GM21717 (cell line): ENCODE data around the gene ZNF428.
A peak's percentile ranks its signal among the peaks of the same experiment; 100 is the strongest.
"Not testable (repeated sequence)": the region's sequence is repeated elsewhere in the genome, so short reads cannot be mapped to it uniquely, and the experiment has no call there.

Source experiments
- ATAC-seq: cut with Tn5 transposase; IDR thresholded peaks from one replicate; pipeline ENCODE4 v1.9.1; 2021; ENCODE audit warnings: mild to moderate bottlenecking, moderate library complexity; ENCODE audit not compliant: unreplicated experiment

ZNF428 gene

DNA sequence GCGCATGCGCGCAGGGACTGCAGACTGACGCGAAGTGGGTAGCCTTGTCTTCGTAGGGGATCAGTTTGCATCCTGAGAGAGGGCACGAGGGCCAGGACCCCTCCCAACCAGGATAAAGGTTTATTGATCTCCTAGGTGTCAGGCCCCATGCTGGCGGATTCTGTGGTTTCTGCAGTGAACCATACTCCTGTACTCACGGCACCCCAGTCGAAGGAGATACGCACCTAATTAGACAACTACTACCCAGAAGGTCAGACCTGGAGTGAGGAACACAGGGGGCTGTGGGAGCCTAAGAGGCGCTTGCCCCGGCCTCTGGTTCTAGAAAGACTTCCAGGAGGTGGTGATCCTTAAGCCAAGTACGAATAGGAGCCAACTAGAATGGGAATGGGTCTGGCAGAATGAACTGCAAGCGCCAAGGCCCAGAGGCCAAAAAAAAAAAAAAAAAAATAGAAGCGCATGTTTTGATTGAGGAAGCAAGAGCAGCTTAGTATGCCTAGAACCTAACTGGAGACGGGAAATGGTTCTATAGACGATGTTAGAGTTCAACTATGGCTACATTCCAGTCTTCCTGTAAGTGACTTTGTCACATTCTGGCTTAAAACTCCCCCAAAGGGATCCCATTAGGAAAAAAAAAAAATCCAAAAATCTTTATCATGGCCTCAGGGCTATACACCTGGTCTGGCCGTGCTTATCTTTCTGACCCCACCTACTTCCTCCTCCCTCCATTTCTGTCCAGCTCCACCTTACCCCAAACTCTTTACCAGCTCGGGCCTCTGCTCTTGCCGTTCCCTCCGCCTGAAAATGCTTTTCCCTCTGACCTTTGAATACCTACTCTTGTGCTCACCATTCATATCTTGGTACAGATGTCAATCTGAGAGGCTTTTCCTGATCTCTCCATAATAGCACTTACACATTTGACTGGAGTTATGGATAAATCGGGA is 902 bp upstream of the ZNF428 start:
- no peak for ATAC-seq

- ATAC-seq: peak; percentile 21
These were observed 538 bp downstream of the ZNF428 start for GRCh38 chr19:43618921-43619261.

DNA sequence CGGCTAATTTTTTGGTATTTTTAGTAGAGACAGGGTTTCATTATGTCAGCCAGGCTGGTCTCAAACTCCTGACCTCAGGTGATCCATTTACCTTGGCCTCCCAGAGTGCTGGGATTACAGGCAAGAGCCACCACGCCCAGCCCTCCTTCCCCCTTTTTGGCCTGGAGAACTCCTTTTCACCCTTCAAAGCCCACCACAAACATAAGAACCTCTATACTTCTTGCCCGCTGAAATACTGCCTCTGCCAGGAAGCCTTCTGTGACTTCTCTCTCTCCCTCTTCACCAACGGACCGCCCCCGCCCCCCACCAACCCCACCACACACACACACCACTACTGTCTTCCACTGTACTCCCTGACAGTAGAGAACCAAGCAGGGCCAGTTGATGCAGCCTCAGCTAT is 2.5 kb downstream of the ZNF428 start:
- no peak for ATAC-seq

DNA sequence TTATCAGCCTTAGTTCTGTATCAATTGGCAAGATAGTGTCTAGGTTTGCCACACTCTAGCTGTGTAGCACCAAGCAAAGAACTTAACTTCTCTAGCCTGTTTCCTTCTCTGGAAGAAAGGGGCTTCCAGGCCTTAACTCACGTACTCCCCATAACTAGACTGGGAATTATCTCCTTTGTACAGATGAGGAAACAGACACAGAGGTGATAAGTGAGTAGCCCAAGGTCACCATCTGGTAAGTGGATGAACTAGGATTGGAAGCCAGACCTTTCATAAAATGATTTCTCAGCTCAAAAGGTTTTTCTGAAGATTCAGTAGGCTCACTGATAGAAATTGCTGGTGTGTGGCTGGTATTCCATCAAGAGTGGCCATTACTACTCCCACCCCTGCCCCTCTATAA is 3.1 kb downstream of the ZNF428 start:
- ATAC-seq: no peak

DNA sequence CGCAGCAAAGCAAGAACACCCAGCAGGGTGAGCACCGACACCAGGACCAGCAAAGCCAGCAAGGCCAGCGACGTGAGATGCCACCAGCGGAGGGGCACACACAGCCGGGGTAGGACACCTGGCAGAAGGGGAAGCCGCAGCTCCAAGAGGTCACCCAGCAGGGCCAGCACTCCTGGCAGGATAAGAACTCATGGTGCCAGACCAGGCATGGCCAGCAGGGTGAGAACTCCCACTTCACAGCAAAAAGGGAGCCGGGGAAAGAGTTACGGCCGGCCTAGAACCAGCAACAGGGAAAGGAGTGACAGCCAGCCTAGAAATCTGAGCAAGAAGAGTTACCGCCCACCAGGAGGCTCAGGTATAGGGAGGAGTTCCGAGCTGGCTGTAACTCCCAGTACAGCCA is 7.1 kb downstream of the ZNF428 start:
- no peak for ATAC-seq

- ATAC-seq: no peak
These were observed 7.6 kb downstream of the ZNF428 start, which contains the start of gene SRRM5 for GRCh38 chr19:43611788-43612187. Gene SRRM5, plus strand, starts transcription at chr19:43612088. Its CDS starts 34 bp downstream, at chr19:43612122.

DNA sequence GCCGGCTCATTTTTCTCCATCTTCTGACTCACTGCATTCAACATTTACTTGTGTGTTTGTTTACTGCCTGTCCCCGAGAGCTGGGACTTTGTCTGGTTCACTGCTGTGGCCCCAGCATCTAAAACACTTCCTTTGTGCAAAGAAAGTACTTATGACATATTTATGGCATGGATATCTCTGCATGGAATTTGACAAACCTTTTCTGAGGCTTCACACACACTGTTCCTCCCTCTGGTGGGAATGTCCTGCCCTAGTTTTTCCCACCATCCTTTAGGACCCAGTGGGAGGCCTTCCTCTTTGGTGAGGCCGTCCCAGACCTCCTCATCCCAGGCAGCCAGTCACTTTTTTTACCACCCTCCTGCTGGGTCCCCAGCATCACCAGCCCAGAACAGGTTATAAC is 8.9 kb downstream of the ZNF428 start:
- ATAC-seq: no peak

GRCh38 chr19:43609872-43610271 is 9.6 kb downstream of the ZNF428 start:
- no peak for ATAC-seq

DNA sequence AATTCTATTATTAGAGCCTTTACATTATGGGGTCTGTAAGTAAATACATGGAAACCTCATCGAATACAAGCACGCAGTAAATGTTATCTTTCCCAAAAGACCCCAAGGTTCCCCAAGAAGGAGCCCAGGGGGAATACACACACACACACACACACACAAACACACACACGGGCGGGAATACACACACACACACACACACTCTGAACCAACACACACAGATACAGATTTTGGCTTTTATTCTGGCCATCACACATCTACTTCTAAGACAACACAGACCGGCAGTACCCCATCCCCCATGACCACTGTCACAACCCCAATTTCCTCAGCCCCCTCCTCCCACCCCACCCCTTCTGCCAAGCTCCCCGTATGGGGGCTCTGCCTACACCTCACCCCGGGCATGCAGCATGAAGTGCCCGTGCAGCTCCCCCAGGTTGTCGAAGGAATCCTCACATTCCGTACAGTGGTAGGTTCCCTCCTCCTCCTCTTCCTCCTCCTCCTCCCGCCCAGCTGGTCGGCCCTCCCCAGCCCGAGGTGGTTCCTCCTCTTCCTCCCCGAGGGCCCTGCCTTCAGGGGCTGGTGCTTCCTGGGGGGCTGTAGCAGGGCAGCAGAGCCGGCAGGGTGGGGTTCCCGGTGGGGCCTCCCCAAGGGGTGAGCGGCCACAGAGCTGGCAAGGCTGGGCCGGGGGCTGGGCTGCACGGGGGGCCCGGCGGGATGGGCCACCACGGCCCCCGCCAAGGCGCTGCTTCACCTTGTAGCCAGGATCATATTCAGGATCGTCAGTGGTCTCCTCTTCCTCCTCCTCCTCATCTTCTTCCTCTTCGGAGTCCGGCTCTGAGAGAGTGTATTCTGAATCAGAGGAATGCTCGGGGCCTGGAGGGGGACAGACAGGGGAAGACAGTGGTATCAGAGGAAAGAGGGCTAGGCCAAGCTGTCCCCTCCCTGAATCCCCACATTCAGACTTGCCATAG is 11.9 kb downstream of the ZNF428 start:
- no peak for ATAC-seq

DNA sequence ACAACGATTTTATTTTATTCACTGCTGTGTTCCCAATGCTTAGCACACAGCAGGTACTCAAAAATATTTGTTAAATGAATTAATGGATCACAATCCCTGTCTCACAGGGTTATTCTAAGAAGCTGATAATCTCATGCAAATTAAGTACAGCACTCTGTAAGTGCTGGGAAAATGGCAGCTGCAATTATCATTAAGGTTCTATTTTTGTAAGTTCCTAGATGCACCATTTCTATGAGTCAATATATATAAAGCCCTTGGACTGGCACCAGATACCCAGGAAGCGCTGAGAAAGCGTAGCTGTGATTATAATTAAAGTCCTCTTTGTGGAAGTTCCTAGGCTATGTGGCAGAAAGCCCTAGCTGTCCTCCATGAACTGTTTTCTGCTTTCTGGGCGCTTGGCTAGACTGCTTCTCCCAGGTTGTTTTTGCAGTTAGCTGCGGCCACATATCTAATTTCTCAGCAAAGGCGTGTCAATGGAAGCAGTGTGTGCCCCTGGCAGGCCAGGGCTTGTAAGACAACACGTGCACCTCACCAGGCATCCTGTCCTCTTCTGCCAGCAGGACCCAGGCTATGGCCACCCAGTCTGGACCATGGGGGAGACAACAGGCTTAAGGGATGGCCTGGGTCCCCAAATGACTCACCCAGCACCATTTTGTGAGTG is 12.7 kb downstream of the ZNF428 start:
- ATAC-seq: no peak

- ATAC-seq: no peak
These were observed 13.4 kb downstream of the ZNF428 start for GRCh38 chr19:43605875-43606568.

DNA sequence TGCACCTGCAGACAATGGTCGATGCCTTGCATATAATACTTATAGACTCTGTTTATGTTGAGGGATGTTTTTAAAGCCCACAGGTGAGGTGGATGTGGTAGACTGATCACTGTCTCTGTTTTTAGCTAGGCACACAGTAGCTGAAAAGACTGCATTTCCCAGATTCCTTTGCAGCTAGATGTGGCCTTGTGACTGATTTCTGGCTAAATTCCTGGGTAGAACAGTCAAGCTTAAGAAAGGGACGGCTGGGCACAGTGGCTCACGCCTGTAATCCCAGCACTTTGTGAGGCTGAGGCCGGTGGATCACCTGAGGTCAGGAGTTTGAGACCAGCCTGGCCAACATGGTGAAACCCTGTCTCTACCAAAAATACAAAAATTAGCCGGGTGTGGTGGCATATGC is 19.1 kb downstream of the ZNF428 start:
- not testable (repeated sequence) for ATAC-seq

DNA sequence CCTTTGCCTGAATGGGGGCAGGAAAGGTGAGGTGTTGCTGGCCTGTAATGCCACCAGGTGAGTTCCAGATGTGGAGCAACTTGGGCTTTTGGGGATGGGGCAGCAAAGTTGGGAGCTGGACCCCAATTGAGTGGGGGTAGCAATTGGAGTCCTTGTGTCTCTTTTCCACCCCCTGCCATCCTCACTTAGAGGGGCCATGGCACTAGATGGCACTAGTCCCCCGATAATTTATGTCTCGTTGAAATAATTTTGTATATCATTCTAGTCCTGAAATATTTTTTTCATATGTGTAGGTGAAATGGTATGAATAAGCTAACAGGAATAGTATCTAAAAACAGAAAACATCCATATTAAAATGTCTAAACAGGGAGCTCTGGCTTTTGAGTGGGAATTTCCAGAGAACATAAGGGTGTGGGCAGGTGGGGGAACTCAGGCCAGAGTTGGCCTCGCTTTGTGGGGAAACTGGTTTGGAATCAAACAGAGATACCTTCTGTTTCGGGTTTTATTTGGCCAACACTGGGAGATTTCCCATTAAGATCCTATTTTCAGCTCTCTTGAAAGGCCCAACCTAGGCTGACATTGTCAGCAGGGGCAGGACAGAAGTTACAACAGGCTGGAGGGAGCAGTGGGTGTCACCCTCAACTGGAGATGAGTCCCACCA is 19.7 kb downstream of the ZNF428 start:
- ATAC-seq: no peak

DNA sequence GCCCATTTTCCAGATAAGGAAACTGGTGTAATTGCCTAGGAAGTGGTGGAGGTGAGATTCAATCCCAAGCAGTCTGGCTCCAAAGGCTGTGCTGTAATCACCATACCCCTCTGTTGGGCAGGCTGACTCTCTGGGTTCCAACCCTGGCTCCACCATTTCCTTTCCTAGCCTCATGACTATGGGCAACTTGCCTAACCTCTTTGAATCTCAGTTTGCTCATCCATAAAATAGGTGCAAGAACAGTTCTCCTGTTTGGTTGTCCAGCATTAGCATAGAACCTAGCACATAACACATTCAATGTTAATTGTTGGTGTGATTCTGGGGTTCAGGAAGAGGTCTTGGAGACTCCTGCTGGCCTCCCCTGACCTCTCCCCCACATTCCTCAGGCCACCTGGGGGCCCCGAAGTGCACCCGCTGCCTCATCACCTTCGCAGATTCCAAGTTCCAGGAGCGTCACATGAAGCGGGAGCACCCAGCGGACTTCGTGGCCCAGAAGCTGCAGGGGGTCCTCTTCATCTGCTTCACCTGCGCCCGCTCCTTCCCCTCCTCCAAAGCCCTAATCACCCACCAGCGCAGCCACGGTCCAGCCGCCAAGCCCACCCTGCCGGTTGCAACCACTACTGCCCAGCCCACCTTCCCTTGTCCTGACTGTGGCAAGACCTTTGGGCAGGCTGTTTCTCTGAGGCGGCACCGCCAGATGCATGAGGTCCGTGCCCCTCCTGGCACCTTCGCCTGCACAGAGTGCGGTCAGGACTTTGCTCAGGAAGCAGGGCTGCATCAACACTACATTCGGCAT is 20.8 kb downstream of the ZNF428 start:
- no peak for ATAC-seq

DNA sequence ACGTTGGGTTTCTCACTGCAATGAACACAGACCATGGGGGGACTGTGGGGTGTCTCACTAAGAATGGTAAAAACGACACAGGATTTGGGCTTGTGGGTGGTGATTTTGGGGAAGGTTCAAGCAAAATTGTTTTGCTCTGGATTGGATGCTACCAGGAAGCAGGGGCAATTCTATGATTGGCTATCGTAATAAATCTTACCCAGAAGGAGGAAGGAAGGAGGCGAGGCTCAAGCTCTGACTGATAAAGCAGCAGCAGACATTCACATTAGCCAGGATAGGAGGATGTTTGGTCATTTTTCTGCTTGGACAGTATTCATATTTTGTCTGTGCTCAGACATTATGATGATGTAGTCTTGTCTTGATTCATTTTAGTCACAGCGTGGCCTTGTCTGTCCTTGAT is 21.6 kb downstream of the ZNF428 start:
- no peak for ATAC-seq

- no peak for ATAC-seq
These were observed 22.5 kb downstream of the ZNF428 start for GRCh38 chr19:43596842-43597461.

- ATAC-seq: peak; percentile 61
These were observed 23.2 kb downstream of the ZNF428 start, which contains the start of the genes IRGQ and ZNF576 for GRCh38 chr19:43595999-43596841. Gene IRGQ, minus strand, starts transcription at chr19:43596134. Its CDS starts 796 bp downstream, at chr19:43595338. Gene ZNF576, plus strand, starts transcription at chr19:43596595. Its CDS starts 514 bp downstream, at chr19:43597109.

GRCh38 chr19:43595605-43595998 is 23.8 kb downstream of the ZNF428 start:
- ATAC-seq: peak; percentile 3
